ENCODE measurements around the gene NDUFS7. TPM values are rescaled to one million over a fixed set of nuclear protein-coding genes. Genes with fewer than 3 reads are reported as not detected.

Gene NDUFS7
- total and polyA plus RNA-seq, 9 of the 15 experiments (the other 6 are each of a cell fraction or from before 2014, with no cell fraction given) = 6.0 to 271 (median 60.6) TPM

- TF ChIP-seq ZNF12 (CRISPR knock-in tag; IDR thresholded peaks at IDR 0.05) (no peak), NFATC3 (IDR thresholded peaks at IDR 0.05) (no peak), SMAD3 (CRISPR knock-in tag; conservative IDR thresholded peaks at IDR 0.05) (no peak), NR2F6 (CRISPR knock-in tag; IDR thresholded peaks at IDR 0.05) (no peak), POLR2A (conservative IDR thresholded peaks at IDR 0.05) (peak; percentile 78), NR2C1 (IDR thresholded peaks at IDR 0.05) (no peak), NR2C1 (tag; IDR thresholded peaks at IDR 0.05) (0 out of 2 replicates have a peak, but pooled peaks have one; percentile 45), NR0B1 (IDR thresholded peaks at IDR 0.05; ENCODE audit: partially characterized antibody) (no peak), BACH1 (tag; IDR thresholded peaks at IDR 0.05) (no peak; the same call in 1 of the 2 replicates), ZNF699 (CRISPR knock-in tag; IDR thresholded peaks at IDR 0.05; ENCODE audit: insufficient replicate concordance) (no peak), MCM5 (IDR thresholded peaks at IDR 0.05; ENCODE audit: low read depth) (no peak), PHTF2 (CRISPR knock-in tag; IDR thresholded peaks at IDR 0.05) (no peak), ZSCAN32 (CRISPR knock-in tag; IDR thresholded peaks at IDR 0.05) (no peak), CEBPG (CRISPR knock-in tag; IDR thresholded peaks at IDR 0.05) (no peak), CEBPG (tag; conservative IDR thresholded peaks at IDR 0.05 in 1 of 2, IDR thresholded peaks at IDR 0.05 in 1 of 2) (no peak), PRPF4 (IDR thresholded peaks at IDR 0.05; ENCODE audit: insufficient read depth, low read depth, low read length, poor library complexity, severe bottlenecking) (no peak), SNIP1 (IDR thresholded peaks at IDR 0.05; ENCODE audit: low read depth) (no peak), ZNF280A (IDR thresholded peaks at IDR 0.05; ENCODE audit: low read depth, partially characterized antibody) (no peak), ZNF197 (CRISPR knock-in tag; IDR thresholded peaks at IDR 0.05; ENCODE audit: low read depth) (peak; percentile 99), DACH1 (IDR thresholded peaks at IDR 0.05; ENCODE audit: partially characterized antibody) (peak; percentile 92), ATF2 (CRISPR knock-in tag; IDR thresholded peaks at IDR 0.05) (no peak), CBFB (CRISPR knock-in tag; IDR thresholded peaks at IDR 0.05) (no peak), EP300 (IDR thresholded peaks at IDR 0.05; ENCODE audit: low read length) (peak; percentile 26), RAD51 (IDR thresholded peaks at IDR 0.05; ENCODE audit: borderline replicate concordance, low read depth) (no peak), TEAD2 (tag; IDR thresholded peaks at IDR 0.05) (no peak), USF1 (CRISPR knock-in tag; IDR thresholded peaks at IDR 0.05) (peak; percentile 78), ZNF253 (CRISPR knock-in tag; conservative IDR thresholded peaks at IDR 0.05) (no peak)
These were observed 23.2 kb downstream of the NDUFS7 start (continued) for GRCh38 chr19:1406774-1407527.
